ENCODE results near the gene C2orf80. TPM values are rescaled to one million over a fixed set of nuclear protein-coding genes. Genes with fewer than 3 reads are reported as not detected.

C2orf80 gene
- total and polyA plus RNA-seq, 9 of the 15 experiments (the other 6 are each of a cell fraction or from before 2014, with no cell fraction given): not detected

GRCh38 chr2:208136716-208137094 lies 53.1 kb downstream of the C2orf80 start:
- H3K9me1 ChIP-seq (ENCODE audit: control insufficient read depth, insufficient read depth, low read length): no peaks in the 10 kb centered on the region
- H3K9ac ChIP-seq (ENCODE audit: insufficient read depth in 1 of 2, low read depth in 2 of 2, low read length in 2 of 2): no peak overlapping the region
- H3K9me3 ChIP-seq (replicated peaks; ENCODE audit: control insufficient read depth, insufficient read depth, low read depth, low read length): no peaks in the 10 kb centered on the region
- BruUV-seq (replicated peaks): no TSS peak
- H2AFZ ChIP-seq (ENCODE audit: low read depth, low read length): no peak overlapping the region
- no peak for TF ChIP-seq TRIM28 (IDR thresholded peaks at IDR 0.05)
- TF ChIP-seq CXXC5 (CRISPR knock-in tag; IDR thresholded peaks at IDR 0.05): no peak
- no peak for TF ChIP-seq SLC30A9 (CRISPR knock-in tag; IDR thresholded peaks at IDR 0.05)
- TF ChIP-seq ATF7 (IDR thresholded peaks at IDR 0.05): no peak
- no peak for TF ChIP-seq SOX6 (IDR thresholded peaks at IDR 0.05)
- TF ChIP-seq CBX3 (IDR thresholded peaks at IDR 0.05; ENCODE audit: borderline replicate concordance in 1 of 2, low read length in 2 of 2): no peak
- no peak for TF ChIP-seq ZNF408 (CRISPR knock-in tag; IDR thresholded peaks at IDR 0.05; ENCODE audit: low read depth)
- TF ChIP-seq, protein P1, sequence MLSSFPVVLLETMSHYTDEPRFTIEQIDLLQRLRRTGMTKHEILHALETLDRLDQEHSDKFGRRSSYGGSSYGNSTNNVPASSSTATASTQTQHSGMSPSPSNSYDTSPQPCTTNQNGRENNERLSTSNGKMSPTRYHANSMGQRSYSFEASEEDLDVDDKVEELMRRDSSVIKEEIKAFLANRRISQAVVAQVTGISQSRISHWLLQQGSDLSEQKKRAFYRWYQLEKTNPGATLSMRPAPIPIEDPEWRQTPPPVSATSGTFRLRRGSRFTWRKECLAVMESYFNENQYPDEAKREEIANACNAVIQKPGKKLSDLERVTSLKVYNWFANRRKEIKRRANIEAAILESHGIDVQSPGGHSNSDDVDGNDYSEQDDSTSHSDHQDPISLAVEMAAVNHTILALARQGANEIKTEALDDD (IDR thresholded peaks at IDR 0.05): no peak
- no peak for TF ChIP-seq BRD9 (IDR thresholded peaks at IDR 0.05; ENCODE audit: low read depth, partially characterized antibody)
- no peak for TF ChIP-seq ZNF586 (CRISPR knock-in tag; conservative IDR thresholded peaks at IDR 0.05)
- TF ChIP-seq ARNT (IDR thresholded peaks at IDR 0.05): no peak
- TF ChIP-seq PHF20 (IDR thresholded peaks at IDR 0.05; ENCODE audit: partially characterized antibody): no peak
- no peak for TF ChIP-seq TAF1 (IDR thresholded peaks at IDR 0.05; ENCODE audit: control insufficient read depth, extremely low read depth, insufficient read depth, low read length, severe bottlenecking)
- no peak for TF ChIP-seq NR2C1 (IDR thresholded peaks at IDR 0.05)
- no peak for TF ChIP-seq NR2C1 (tag; IDR thresholded peaks at IDR 0.05)
- TF ChIP-seq FOXJ3 (CRISPR knock-in tag; IDR thresholded peaks at IDR 0.05): no peak
- POLR2A ChIA-PET: no interaction called here
- H3K4me1 ChIP-seq (replicated peaks in 1 of 2; ENCODE audit: control insufficient read depth in 2 of 2, insufficient read depth in 2 of 2, low read length in 2 of 2): no peaks in the 10 kb centered on the region
- H4K20me1 ChIP-seq (replicated peaks; ENCODE audit: control insufficient read depth, insufficient read depth, low read length): no peaks in the 10 kb centered on the region
- no peak overlapping the region for H3K27ac ChIP-seq (ENCODE audit: extremely low read depth, low read depth, low read length)
- no peaks in the 10 kb centered on the region for H3K79me2 ChIP-seq (ENCODE audit: control insufficient read depth, insufficient read depth, low read length)
- CTCF ChIA-PET (ENCODE audit: low intra/inter-chr PET ratio): no interaction called here
- FAIRE-seq (no peak), DNase-seq (ENCODE audit: extremely low read depth in 1 of 4, low spot score in 3 of 4) (no peak), ATAC-seq (no peak)
- no peak overlapping the region for H3K4me3 ChIP-seq
- WGBS (ENCODE audit: insufficient coverage, low coverage, missing lambda C conversion rate): 17% methylated on average over 2 of the region's 2 CpGs
- in situ Hi-C loops (cut with MboI): no loop called here
- intact Hi-C loops (cut with micrococcal nuclease): no loop called here
- no peaks in the 10 kb centered on the region for H3K27me3 ChIP-seq (ENCODE audit: control insufficient read depth in 2 of 2, insufficient read depth in 2 of 2, low read length in 2 of 2)
- H3K4me2 ChIP-seq (ENCODE audit: insufficient read depth, low read length): no peak overlapping the region
- no peaks in the 10 kb centered on the region for H3K36me3 ChIP-seq (ENCODE audit: control insufficient read depth, insufficient read depth, low read length)

All from K562 (cell line).